Measurements from ENCODE around the gene ATP1A4.

The ATP1A4 gene

GRCh38 chr1:160156361-160156760 is 5.0 kb downstream of the ATP1A4 start:
- no peak overlapping the region for H3K9ac ChIP-seq (ENCODE audit: low read depth, low read length)
- H3K36me3 ChIP-seq (ENCODE audit: insufficient read depth, low read depth, low read length): no peaks in the 10 kb centered on the region
- no peaks in the 10 kb centered on the region for H3K4me1 ChIP-seq (ENCODE audit: insufficient read depth, low read length)
- no peaks in the 10 kb centered on the region for H3K9me3 ChIP-seq (ENCODE audit: insufficient read depth, low read depth, low read length)
- no peak overlapping the region for H3K4me3 ChIP-seq (ENCODE audit: low read length)
- H3K27ac ChIP-seq (ENCODE audit: low read length): no peak overlapping the region
- H3K27me3 ChIP-seq (ENCODE audit: insufficient read depth, low read length): no peaks in the 10 kb centered on the region

DNA sequence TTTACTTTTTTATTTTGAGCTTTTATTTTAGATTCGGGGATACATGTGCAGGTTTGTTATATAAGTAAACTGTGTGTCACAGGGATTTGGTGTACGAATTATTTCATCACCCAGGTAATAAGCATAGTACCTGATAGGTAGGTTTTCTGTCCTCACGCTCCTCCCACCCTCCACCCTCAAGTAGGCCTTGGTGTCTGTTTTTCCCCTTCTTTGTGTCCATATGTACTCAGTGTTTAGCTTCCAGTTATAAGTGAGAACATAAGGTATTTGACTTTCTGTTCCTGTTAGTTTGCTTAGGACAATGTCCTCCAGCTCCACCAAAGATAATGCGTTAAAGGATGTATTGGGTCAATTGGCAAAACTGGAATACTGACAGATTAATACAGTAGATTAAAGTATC is 5.8 kb downstream of the ATP1A4 start:
- Histone ChIP-seq H3K27me3 (ENCODE audit: insufficient read depth, low read length) (no peaks in the 10 kb centered on the region), H3K4me3 (ENCODE audit: low read length) (no peak overlapping the region), H3K9ac (ENCODE audit: low read depth, low read length) (no peak overlapping the region), H3K36me3 (ENCODE audit: insufficient read depth, low read depth, low read length) (no peaks in the 10 kb centered on the region), H3K4me1 (ENCODE audit: insufficient read depth, low read length) (no peaks in the 10 kb centered on the region), H3K27ac (ENCODE audit: low read length) (no peak overlapping the region), H3K9me3 (ENCODE audit: insufficient read depth, low read depth, low read length) (no peaks in the 10 kb centered on the region)

DNA sequence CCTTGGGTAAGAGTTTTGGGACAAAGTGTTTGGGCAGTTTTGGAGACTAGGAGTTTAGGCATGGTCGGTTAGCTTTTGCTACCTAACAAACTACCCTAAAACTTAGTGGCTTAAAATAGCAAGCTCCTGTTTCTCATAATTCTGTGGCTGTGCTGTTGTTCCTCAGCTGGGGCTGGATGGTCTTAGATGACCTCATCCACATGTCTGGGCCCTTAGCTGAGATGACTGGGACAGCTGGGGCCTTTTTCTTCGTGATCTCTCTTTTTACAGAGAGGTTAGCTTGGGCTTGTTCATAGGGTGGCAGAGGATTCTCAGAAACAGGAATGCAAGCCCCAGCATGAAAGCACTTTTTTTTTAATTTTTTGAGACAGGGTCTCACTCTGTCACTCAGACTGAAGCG is 6.6 kb downstream of the ATP1A4 start:
- no peaks in the 10 kb centered on the region for H3K9me3 ChIP-seq (ENCODE audit: insufficient read depth, low read depth, low read length)
- H3K9ac ChIP-seq (ENCODE audit: low read depth, low read length): no peak overlapping the region
- peaks cover 3% of the 10 kb centered on the region; the same call in 1 of the 2 replicates for H3K4me1 ChIP-seq (ENCODE audit: insufficient read depth, low read length)
- H3K27me3 ChIP-seq (ENCODE audit: insufficient read depth, low read length): no peaks in the 10 kb centered on the region
- H3K4me3 ChIP-seq (ENCODE audit: low read length): no peak overlapping the region
- H3K36me3 ChIP-seq (ENCODE audit: insufficient read depth, low read depth, low read length): no peaks in the 10 kb centered on the region
- H3K27ac ChIP-seq (ENCODE audit: low read length): no peak overlapping the region

DNA sequence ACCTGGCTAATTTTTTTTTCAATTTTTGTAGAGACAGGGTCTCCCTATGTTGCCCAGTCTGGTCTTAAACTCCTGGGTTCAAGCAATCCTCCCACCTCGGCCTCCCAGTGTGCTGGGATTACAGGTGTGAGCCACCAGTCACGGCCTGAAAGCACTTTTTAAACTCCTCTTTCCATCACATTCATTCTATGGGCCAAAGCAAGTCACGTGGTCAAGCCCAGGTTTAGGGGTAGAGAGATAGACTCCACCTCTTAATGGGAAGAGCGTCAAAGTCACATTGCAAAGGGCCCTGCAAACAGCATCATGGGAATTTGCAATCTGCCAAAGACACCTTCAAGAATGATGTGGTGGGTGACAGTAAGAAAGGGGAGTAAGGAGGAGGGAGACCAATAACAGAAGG is 7.1 kb downstream of the ATP1A4 start:
- no peaks in the 10 kb centered on the region for H3K27me3 ChIP-seq (ENCODE audit: insufficient read depth, low read length)
- peaks cover 3% of the 10 kb centered on the region; the same call in 1 of the 2 replicates for H3K4me1 ChIP-seq (ENCODE audit: insufficient read depth, low read length)
- no peak overlapping the region for H3K27ac ChIP-seq (ENCODE audit: low read length)
- no peak overlapping the region for H3K4me3 ChIP-seq (ENCODE audit: low read length)
- H3K36me3 ChIP-seq (ENCODE audit: insufficient read depth, low read depth, low read length): no peaks in the 10 kb centered on the region
- H3K9me3 ChIP-seq (ENCODE audit: insufficient read depth, low read depth, low read length): no peaks in the 10 kb centered on the region
- H3K9ac ChIP-seq (ENCODE audit: low read depth, low read length): no peak overlapping the region

GRCh38 chr1:160159846-160160245 is 8.4 kb downstream of the ATP1A4 start:
- Histone ChIP-seq H3K27me3 (ENCODE audit: insufficient read depth, low read length) (no peaks in the 10 kb centered on the region), H3K9ac (ENCODE audit: low read depth, low read length) (no peak overlapping the region), H3K4me1 (ENCODE audit: insufficient read depth, low read length) (peaks cover 3% of the 10 kb centered on the region; the same call in 1 of the 2 replicates), H3K27ac (ENCODE audit: low read length) (no peak overlapping the region), H3K4me3 (ENCODE audit: low read length) (no peak overlapping the region), H3K36me3 (ENCODE audit: insufficient read depth, low read depth, low read length) (no peaks in the 10 kb centered on the region), H3K9me3 (ENCODE audit: insufficient read depth, low read depth, low read length) (no peaks in the 10 kb centered on the region)

GRCh38 chr1:160161965-160162705 is 10.7 kb downstream of the ATP1A4 start:
- Histone ChIP-seq H3K4me1 (ENCODE audit: insufficient read depth, low read length) (peaks cover 8% of the 10 kb centered on the region; the same call in 1 of the 2 replicates), H3K27me3 (ENCODE audit: insufficient read depth, low read length) (peaks cover 5% of the 10 kb centered on the region; the same call in 1 of the 2 replicates), H3K4me3 (ENCODE audit: low read length) (no peak overlapping the region), H3K9ac (ENCODE audit: low read depth, low read length) (peak overlapping the region; percentile 22; the same call in 1 of the 2 replicates), H3K9me3 (ENCODE audit: insufficient read depth, low read depth, low read length) (no peaks in the 10 kb centered on the region), H3K27ac (ENCODE audit: low read length) (no peak overlapping the region), H3K36me3 (ENCODE audit: insufficient read depth, low read depth, low read length) (no peaks in the 10 kb centered on the region)

DNA sequence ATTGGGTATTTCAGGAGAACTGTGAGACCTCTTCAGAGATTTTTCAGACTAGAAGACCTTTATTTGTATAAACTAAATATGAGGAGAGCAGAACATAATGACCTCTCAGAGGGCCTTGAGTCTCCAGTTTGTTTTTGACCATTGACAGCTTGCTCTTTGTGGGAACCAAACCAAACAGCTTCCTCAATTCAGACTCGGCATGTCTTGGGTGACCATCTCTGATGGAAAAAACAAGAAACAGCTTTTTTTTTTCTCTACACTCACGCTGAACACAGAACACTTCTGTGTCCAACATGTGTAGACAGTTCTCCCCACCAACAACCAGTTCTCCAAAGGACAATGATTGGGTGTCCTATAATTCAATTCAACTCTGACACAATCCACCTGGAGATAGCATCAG is 11.5 kb downstream of the ATP1A4 start:
- Histone ChIP-seq H3K9me3 (ENCODE audit: insufficient read depth, low read depth, low read length) (no peaks in the 10 kb centered on the region), H3K9ac (ENCODE audit: low read depth, low read length) (no peak overlapping the region), H3K36me3 (ENCODE audit: insufficient read depth, low read depth, low read length) (no peaks in the 10 kb centered on the region), H3K4me1 (ENCODE audit: insufficient read depth, low read length) (peaks cover 10% of the 10 kb centered on the region; the same call in 1 of the 2 replicates), H3K27ac (ENCODE audit: low read length) (no peak overlapping the region), H3K27me3 (ENCODE audit: insufficient read depth, low read length) (peaks cover 5% of the 10 kb centered on the region; the same call in 1 of the 2 replicates), H3K4me3 (ENCODE audit: low read length) (no peak overlapping the region)

DNA sequence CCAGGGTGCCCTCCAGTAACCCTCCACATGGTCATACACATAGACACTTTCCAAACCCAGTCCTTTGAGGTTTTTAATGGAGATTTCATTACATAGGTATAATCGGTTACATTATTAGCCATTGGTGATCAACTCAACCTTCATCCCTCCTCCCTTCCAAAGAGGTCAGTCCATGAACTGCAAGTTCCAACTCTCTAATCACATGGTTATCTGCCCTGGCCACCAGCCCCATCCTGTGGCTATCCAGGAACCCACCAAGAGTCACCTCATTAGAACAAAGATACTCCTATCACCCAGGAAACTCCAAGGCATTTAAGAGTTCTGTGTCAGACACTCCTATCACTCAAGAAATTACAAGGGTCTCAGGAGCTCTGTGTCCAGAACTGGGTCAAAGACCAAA is 12.2 kb downstream of the ATP1A4 start:
- H3K9me3 ChIP-seq (ENCODE audit: insufficient read depth, low read depth, low read length): no peaks in the 10 kb centered on the region
- no peak overlapping the region for H3K27ac ChIP-seq (ENCODE audit: low read length)
- no peaks in the 10 kb centered on the region for H3K36me3 ChIP-seq (ENCODE audit: insufficient read depth, low read depth, low read length)
- H3K4me1 ChIP-seq (ENCODE audit: insufficient read depth, low read length): peaks cover 11% of the 10 kb centered on the region; the same call in 1 of the 2 replicates
- no peak overlapping the region for H3K4me3 ChIP-seq (ENCODE audit: low read length)
- no peak overlapping the region for H3K9ac ChIP-seq (ENCODE audit: low read depth, low read length)
- H3K27me3 ChIP-seq (ENCODE audit: insufficient read depth, low read length): peaks cover 5% of the 10 kb centered on the region; the same call in 1 of the 2 replicates

DNA sequence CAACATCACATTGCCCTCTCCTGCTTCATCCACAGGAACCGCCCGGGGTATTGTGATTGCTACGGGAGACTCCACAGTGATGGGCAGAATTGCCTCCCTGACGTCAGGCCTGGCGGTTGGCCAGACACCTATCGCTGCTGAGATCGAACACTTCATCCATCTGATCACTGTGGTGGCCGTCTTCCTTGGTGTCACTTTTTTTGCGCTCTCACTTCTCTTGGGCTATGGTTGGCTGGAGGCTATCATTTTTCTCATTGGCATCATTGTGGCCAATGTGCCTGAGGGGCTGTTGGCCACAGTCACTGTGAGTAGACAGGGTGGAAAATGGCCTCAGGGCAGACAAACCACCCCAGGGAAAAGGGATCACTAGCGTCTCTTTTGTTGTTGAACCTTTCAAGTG is 12.7 kb downstream of the ATP1A4 start:
- no peak overlapping the region for H3K27ac ChIP-seq (ENCODE audit: low read length)
- H3K27me3 ChIP-seq (ENCODE audit: insufficient read depth, low read length): peaks cover 5% of the 10 kb centered on the region; the same call in 1 of the 2 replicates
- no peaks in the 10 kb centered on the region for H3K9me3 ChIP-seq (ENCODE audit: insufficient read depth, low read depth, low read length)
- no peaks in the 10 kb centered on the region for H3K36me3 ChIP-seq (ENCODE audit: insufficient read depth, low read depth, low read length)
- H3K9ac ChIP-seq (ENCODE audit: low read depth, low read length): no peak overlapping the region
- no peak overlapping the region for H3K4me3 ChIP-seq (ENCODE audit: low read length)
- peaks cover 16% of the 10 kb centered on the region for H3K4me1 ChIP-seq (ENCODE audit: insufficient read depth, low read length)

DNA sequence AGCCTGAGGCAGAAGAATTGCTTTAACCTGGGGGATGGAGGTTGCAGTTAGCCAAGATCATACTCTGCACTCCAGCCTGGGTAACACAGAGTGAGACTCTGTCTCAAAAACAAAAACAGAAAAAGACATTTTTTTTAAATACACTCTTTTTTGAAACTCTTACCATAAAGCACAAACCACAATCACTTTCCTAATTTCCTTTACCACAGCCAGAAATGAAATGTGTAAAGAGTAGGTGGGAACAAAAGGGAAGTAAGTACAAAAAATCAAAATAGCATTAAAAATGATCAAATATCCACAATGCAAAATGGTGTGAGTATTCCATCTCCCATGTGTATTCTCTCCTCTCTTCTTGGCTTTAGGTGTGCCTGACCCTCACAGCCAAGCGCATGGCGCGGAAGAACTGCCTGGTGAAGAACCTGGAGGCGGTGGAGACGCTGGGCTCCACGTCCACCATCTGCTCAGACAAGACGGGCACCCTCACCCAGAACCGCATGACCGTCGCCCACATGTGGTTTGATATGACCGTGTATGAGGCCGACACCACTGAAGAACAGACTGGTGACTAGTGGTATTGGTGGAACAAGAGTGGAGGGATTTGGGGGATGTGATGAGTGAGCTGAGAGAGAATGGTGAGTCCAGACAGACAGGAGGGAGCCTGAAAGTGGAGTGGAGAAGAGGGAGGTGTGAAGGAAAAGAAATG is 14.9 kb downstream of the ATP1A4 start:
- Histone ChIP-seq H3K4me1 (ENCODE audit: insufficient read depth, low read length) (peaks cover 33% of the 10 kb centered on the region), H3K27ac (ENCODE audit: low read length) (no peak overlapping the region), H3K9ac (ENCODE audit: low read depth, low read length) (no peak overlapping the region), H3K9me3 (ENCODE audit: insufficient read depth, low read depth, low read length) (no peaks in the 10 kb centered on the region), H3K27me3 (ENCODE audit: insufficient read depth, low read length) (peaks cover 10% of the 10 kb centered on the region), H3K36me3 (ENCODE audit: insufficient read depth, low read depth, low read length) (no peaks in the 10 kb centered on the region), H3K4me3 (ENCODE audit: low read length) (no peak overlapping the region)

- no peak overlapping the region for H3K9ac ChIP-seq (ENCODE audit: low read depth, low read length)
- no peak overlapping the region for H3K4me3 ChIP-seq (ENCODE audit: low read length)
- H3K4me1 ChIP-seq (ENCODE audit: insufficient read depth, low read length): peaks cover 40% of the 10 kb centered on the region
- H3K9me3 ChIP-seq (ENCODE audit: insufficient read depth, low read depth, low read length): no peaks in the 10 kb centered on the region
- no peaks in the 10 kb centered on the region for H3K36me3 ChIP-seq (ENCODE audit: insufficient read depth, low read depth, low read length)
- H3K27ac ChIP-seq (ENCODE audit: low read length): no peak overlapping the region
- H3K27me3 ChIP-seq (ENCODE audit: insufficient read depth, low read length): peaks cover 17% of the 10 kb centered on the region
Measured at GRCh38 chr1:160167056-160167455, 15.7 kb downstream of the ATP1A4 start.

DNA sequence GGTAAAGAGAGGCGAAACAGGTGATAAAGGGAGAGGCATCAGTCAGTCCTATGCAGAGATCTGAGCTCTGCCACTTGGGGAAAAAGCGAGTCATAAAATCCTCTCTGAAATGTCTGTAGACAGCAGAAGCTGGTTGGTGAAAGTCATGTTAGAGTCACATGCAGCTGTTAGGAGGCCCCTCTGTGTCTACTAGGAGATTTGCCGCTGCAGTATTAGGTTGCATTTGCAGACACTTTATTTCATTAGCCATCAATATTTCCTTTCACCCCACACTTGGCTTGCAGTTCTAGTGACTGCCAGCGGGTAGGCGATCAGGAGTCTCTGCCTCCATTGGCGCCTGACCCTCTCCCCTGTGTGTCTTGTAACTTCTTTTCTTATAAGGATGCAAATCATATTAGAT is 16.2 kb downstream of the ATP1A4 start:
- Histone ChIP-seq H3K36me3 (ENCODE audit: insufficient read depth, low read depth, low read length) (no peaks in the 10 kb centered on the region), H3K4me1 (ENCODE audit: insufficient read depth, low read length) (peaks cover 43% of the 10 kb centered on the region), H3K27ac (ENCODE audit: low read length) (no peak overlapping the region), H3K9ac (ENCODE audit: low read depth, low read length) (no peak overlapping the region), H3K4me3 (ENCODE audit: low read length) (no peak overlapping the region), H3K27me3 (ENCODE audit: insufficient read depth, low read length) (peaks cover 18% of the 10 kb centered on the region), H3K9me3 (ENCODE audit: insufficient read depth, low read depth, low read length) (no peaks in the 10 kb centered on the region)
